Liver (tissue), 9 donors: ENCODE results near the gene MAP4K2. TPM values are rescaled to one million over a fixed set of nuclear protein-coding genes. Genes with fewer than 3 reads are reported as not detected.

Experiments used
- DNase-seq: peaks from one replicate; pipeline ENCODE4 v3.0.0-alpha.2; 2017; ENCODE audit warnings: low spot score
- H3K27ac ChIP-seq, 2 donors: one replicate each; pipeline ENCODE4 v1.7.0; 2013; ENCODE audit warnings: inconsistent platforms in 2 of 2, low read length in 2 of 2, control low read depth in 1 of 2, low read depth in 1 of 2, mild to moderate bottlenecking in 1 of 2
- H3K27me3 ChIP-seq, 4 donors: one replicate each; pipeline versions ENCODE4 v1.6.1 to v1.7.0; 2013; ENCODE audit warnings: low read length in 3 of 4, inconsistent platforms in 1 of 4, mild to moderate bottlenecking in 1 of 4, moderate library complexity in 1 of 4; ENCODE audit not compliant: control insufficient read depth in 4 of 4, insufficient read depth in 4 of 4
- H3K36me3 ChIP-seq, 4 donors: one replicate each; pipeline versions ENCODE4 v1.6.1 to v1.7.0; 2013; ENCODE audit warnings: low read length in 3 of 4, mild to moderate bottlenecking in 3 of 4, low read depth in 1 of 4, moderate library complexity in 1 of 4; ENCODE audit not compliant: control insufficient read depth in 4 of 4, insufficient read depth in 3 of 4
- H3K4me1 ChIP-seq, 4 donors: one replicate each; pipeline versions ENCODE4 v1.6.1 to v1.7.0; 2013; ENCODE audit warnings: low read length in 3 of 4, mild to moderate bottlenecking in 3 of 4, moderate library complexity in 1 of 4; ENCODE audit not compliant: control insufficient read depth in 4 of 4, insufficient read depth in 4 of 4
- H3K4me3 ChIP-seq, 3 donors: one replicate each; pipeline versions ENCODE4 v1.6.1 to v1.7.0; 2013; ENCODE audit warnings: low read length in 3 of 3, control low read depth in 1 of 3, low read depth in 1 of 3, mild to moderate bottlenecking in 1 of 3
- H3K9ac ChIP-seq, 2 donors: one replicate each; pipeline ENCODE4 v1.7.0; 2013; ENCODE audit warnings: low read length in 2 of 2, mild to moderate bottlenecking in 2 of 2, moderate library complexity in 2 of 2, control low read depth in 1 of 2, low read depth in 1 of 2
- H3K9me3 ChIP-seq, 4 donors: one replicate each; pipeline versions ENCODE4 v1.6.1 to v1.7.0; 2013; ENCODE audit warnings: low read length in 3 of 4; ENCODE audit not compliant: control insufficient read depth in 4 of 4
- EGR1 ChIP-seq, 2 donors: IDR thresholded peaks; 2 replicates each; pipeline ENCODE4 v1.6.1; 2016 to 2018; ENCODE audit warnings: antibody characterized with exemption in 2 of 2, low read depth in 2 of 2
- FOXA1 ChIP-seq: IDR thresholded peaks from 2 replicates; pipeline ENCODE4 v1.6.1; 2016; ENCODE audit warnings: antibody characterized with exemption
- FOXA2 ChIP-seq: IDR thresholded peaks from 2 replicates; pipeline ENCODE4 v1.6.1; 2016; ENCODE audit warnings: antibody characterized with exemption
- HNF4G ChIP-seq: IDR thresholded peaks from 2 replicates; pipeline ENCODE4 v1.6.1; 2016; ENCODE audit warnings: antibody characterized with exemption
- RAD21 ChIP-seq, 2 donors: IDR thresholded peaks; 2 replicates each; pipeline ENCODE4 v1.6.1; 2016; ENCODE audit warnings: antibody characterized with exemption in 2 of 2, mild to moderate bottlenecking in 2 of 2
- REST ChIP-seq: IDR thresholded peaks from 2 replicates; pipeline ENCODE4 v1.6.1; 2016; ENCODE audit warnings: antibody characterized with exemption, mild to moderate bottlenecking
- RXRA ChIP-seq, 2 donors: IDR thresholded peaks; 2 replicates each; pipeline ENCODE4 v1.6.1; 2017 to 2018; ENCODE audit warnings: antibody characterized with exemption in 2 of 2, mild to moderate bottlenecking in 1 of 2
- SP1 ChIP-seq: IDR thresholded peaks from 2 replicates; pipeline ENCODE4 v1.6.1; 2018; ENCODE audit warnings: antibody characterized with exemption, mild to moderate bottlenecking
- TAF1 ChIP-seq: conservative IDR thresholded peaks from 2 replicates; pipeline ENCODE4 v1.6.1; 2016; ENCODE audit warnings: antibody characterized with exemption, mild to moderate bottlenecking
- WGBS: extraction: QIAGEN DNeasy Blood & Tissue Kit; methylation state at CpG from one replicate; pipeline ENCODE4 v1.1.7; 2013; 5-methylcytosine and 5-hydroxymethylcytosine counted together
- polyA plus RNA-seq, 2 donors: library from polyadenylated mRNA; stranded (reverse) in 1 of 2; unstranded in 1 of 2; fragments of 200-250 nt in 1 of 2; fragments of >200 nt in 1 of 2; fragmentation: Nextera tagmentation in 1 of 2; extraction: Ambion mirVana in 1 of 2; gene quantifications; one replicate each; pipeline versions ENCODE4 v1.2.1 to v1.2.3, GENCODE V29; 2013 to 2015
- total RNA-seq, 2 donors: library from RNA; depleted of rRNA; stranded (reverse); fragments of >200 nt; gene quantifications; one replicate each; pipeline ENCODE4 v1.2.3, GENCODE V29; 2014
- TF ChIP-seq, protein P1 (sequence below): IDR thresholded peaks from 2 replicates; pipeline ENCODE4 v1.6.1; 2016; ENCODE audit warnings: antibody characterized with exemption
- TF ChIP-seq, protein P2 (sequence below): IDR thresholded peaks from 2 replicates; pipeline ENCODE4 v1.6.1; 2016; ENCODE audit warnings: antibody characterized with exemption
- TF ChIP-seq, protein P3 (sequence below): fragments of 150-350 bp; IDR thresholded peaks from 2 replicates; pipeline ENCODE4 v1.5.1; 2017; ENCODE audit warnings: improper control_type of control experiment, low read depth, low read length; ENCODE audit not compliant: missing input control
- donor health status: healthy.
- donor health status: healthy.
- donor health status: healthy.
- donor health status: healthy.
- donor health status: healthy.

Gene MAP4K2
- total and polyA plus RNA-seq, 4 donors: 2.1 to 6.9 (median 3.5) TPM

- Histone ChIP-seq H3K9me3 (no peaks in the 10 kb centered on the region), H3K4me3 (no peak overlapping the region), H3K9ac (no peak overlapping the region), H3K36me3 (peaks cover 41 to 95% (median 76%) of the 10 kb centered on the region in 4 donors), H3K27me3 (no peaks in the 10 kb centered on the region), H3K27ac (no peak overlapping the region), H3K4me1 (peaks cover 0 to 13% (median 2%) of the 10 kb centered on the region in 4 donors)
- no peak for DNase-seq
- 94% methylated on average over 6 of the region's 6 CpGs for WGBS
- TF ChIP-seq, protein P1, sequence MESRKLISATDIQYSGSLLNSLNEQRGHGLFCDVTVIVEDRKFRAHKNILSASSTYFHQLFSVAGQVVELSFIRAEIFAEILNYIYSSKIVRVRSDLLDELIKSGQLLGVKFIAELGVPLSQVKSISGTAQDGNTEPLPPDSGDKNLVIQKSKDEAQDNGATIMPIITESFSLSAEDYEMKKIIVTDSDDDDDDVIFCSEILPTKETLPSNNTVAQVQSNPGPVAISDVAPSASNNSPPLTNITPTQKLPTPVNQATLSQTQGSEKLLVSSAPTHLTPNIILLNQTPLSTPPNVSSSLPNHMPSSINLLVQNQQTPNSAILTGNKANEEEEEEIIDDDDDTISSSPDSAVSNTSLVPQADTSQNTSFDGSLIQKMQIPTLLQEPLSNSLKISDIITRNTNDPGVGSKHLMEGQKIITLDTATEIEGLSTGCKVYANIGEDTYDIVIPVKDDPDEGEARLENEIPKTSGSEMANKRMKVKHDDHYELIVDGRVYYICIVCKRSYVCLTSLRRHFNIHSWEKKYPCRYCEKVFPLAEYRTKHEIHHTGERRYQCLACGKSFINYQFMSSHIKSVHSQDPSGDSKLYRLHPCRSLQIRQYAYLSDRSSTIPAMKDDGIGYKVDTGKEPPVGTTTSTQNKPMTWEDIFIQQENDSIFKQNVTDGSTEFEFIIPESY: no peak
- no peak for TF ChIP-seq REST
- no peak for TF ChIP-seq SP1
- no peak for TF ChIP-seq EGR1 (IDR thresholded peaks at IDR 0.05; ENCODE audit: low read depth in 2 of 2)
- TF ChIP-seq RXRA (IDR thresholded peaks at IDR 0.05): no peak
- TF ChIP-seq FOXA2: no peak
- no peak for TF ChIP-seq HNF4G
- no peak for TF ChIP-seq TAF1
- no peak for TF ChIP-seq FOXA1
Measured at GRCh38 chr11:64768300-64768694, 34.7 kb downstream of the MAP4K2 start.

DNA sequence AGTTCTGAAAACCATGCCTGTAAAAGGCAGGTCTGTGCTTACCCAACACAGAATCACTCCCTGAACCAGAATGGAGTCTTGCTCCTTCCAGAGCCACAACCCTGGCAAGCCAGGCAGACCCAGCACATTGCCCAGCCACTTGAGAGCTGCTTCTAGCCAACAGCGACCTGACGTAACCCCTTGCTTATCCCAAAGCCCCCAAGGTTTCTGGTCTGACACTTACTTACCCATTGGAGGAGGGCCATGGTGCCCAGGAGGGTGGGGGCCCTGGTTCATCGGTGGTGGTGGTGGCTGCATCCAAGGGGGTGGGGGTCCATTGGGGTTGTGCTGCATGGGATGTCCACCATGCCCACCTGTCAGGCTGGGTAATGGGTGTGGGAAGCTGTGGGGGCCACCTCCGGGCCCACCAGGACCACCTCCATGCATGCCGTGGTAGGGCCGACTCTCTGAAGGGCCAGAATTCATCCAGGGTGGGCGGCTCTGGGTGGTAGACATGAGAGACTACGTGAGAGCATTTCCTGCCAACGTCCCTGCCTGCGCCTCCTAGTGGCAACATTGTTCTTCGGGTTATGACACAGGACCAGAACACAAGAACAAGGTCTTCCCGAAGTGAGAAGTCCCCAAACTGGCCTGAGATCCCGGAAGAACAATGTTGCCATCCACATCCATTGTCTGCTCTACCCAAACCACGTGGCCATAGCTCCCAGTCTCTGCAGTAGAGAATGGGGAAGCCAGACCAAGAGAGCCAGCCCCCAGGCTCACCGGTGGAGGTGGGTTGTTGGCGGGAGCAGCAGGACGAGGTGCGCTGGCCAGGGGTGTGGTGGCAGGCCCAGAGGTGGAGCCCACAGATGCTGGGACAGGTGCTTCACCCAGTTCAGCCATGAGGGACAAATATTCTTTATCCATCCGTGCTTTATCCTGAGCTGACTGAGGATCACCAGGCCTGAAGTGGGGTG is 35.4 kb downstream of the MAP4K2 start:
- DNase-seq: peak; percentile 82
- TF ChIP-seq FOXA2 (no peak), REST (no peak), RXRA (IDR thresholded peaks at IDR 0.05) (no peak), SP1 (no peak), RAD21 (IDR thresholded peaks at IDR 0.05) (peak; percentile 38 to 59)
- TF ChIP-seq, protein P2, sequence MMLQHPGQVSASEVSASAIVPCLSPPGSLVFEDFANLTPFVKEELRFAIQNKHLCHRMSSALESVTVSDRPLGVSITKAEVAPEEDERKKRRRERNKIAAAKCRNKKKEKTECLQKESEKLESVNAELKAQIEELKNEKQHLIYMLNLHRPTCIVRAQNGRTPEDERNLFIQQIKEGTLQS: no peak
- TF ChIP-seq, protein P3, sequence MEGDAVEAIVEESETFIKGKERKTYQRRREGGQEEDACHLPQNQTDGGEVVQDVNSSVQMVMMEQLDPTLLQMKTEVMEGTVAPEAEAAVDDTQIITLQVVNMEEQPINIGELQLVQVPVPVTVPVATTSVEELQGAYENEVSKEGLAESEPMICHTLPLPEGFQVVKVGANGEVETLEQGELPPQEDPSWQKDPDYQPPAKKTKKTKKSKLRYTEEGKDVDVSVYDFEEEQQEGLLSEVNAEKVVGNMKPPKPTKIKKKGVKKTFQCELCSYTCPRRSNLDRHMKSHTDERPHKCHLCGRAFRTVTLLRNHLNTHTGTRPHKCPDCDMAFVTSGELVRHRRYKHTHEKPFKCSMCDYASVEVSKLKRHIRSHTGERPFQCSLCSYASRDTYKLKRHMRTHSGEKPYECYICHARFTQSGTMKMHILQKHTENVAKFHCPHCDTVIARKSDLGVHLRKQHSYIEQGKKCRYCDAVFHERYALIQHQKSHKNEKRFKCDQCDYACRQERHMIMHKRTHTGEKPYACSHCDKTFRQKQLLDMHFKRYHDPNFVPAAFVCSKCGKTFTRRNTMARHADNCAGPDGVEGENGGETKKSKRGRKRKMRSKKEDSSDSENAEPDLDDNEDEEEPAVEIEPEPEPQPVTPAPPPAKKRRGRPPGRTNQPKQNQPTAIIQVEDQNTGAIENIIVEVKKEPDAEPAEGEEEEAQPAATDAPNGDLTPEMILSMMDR: peak; percentile 59
- H3K27me3 ChIP-seq: no peaks in the 10 kb centered on the region
- H3K27ac ChIP-seq: no peak overlapping the region
- peaks cover 37 to 92% (median 72%) of the 10 kb centered on the region in 4 donors for H3K36me3 ChIP-seq
- H3K9ac ChIP-seq: no peak overlapping the region
- no peak overlapping the region for H3K4me3 ChIP-seq
- WGBS: 62% methylated on average over 19 of the region's 19 CpGs
- H3K9me3 ChIP-seq: no peaks in the 10 kb centered on the region
- peaks cover 0 to 12% (median under 1%) of the 10 kb centered on the region in 4 donors for H3K4me1 ChIP-seq
